HG03342 (cell line): Measurements from ENCODE around the gene CABLES2.

ENCODE experiments used
- ATAC-seq: cut with Tn5 transposase; IDR thresholded peaks from one replicate; pipeline ENCODE4 v1.9.1; 2021; ENCODE audit warnings: mild to moderate bottlenecking, moderate library complexity; ENCODE audit not compliant: unreplicated experiment

Gene CABLES2

GRCh38 chr20:62420846-62421715, 14.0 kb upstream of the CABLES2 start:
- ATAC-seq = no peak

- ATAC-seq = no peak
Observed at GRCh38 chr20:62419759-62420158, 12.7 kb upstream of the CABLES2 start.

- no peak for ATAC-seq
Observed at GRCh38 chr20:62418709-62419487, 11.8 kb upstream of the CABLES2 start.

- no peak for ATAC-seq
Observed at GRCh38 chr20:62417981-62418708, 11.1 kb upstream of the CABLES2 start.

- ATAC-seq = no peak
Observed at GRCh38 chr20:62416651-62417637, 9.9 kb upstream of the CABLES2 start.

GRCh38 chr20:62415354-62416111, 8.4 kb upstream of the CABLES2 start:
- ATAC-seq = no peak

- no peak for ATAC-seq
Observed at GRCh38 chr20:62413896-62414481, 6.9 kb upstream of the CABLES2 start.

GRCh38 chr20:62413025-62413570, 6.0 kb upstream of the CABLES2 start:
- no peak for ATAC-seq

- ATAC-seq = no peak
Observed at GRCh38 chr20:62412194-62413024, 5.3 kb upstream of the CABLES2 start.

- no peak for ATAC-seq
Observed at GRCh38 chr20:62411479-62412193, 4.6 kb upstream of the CABLES2 start.

- ATAC-seq = no peak
Observed at GRCh38 chr20:62410746-62411478, 3.8 kb upstream of the CABLES2 start.

GRCh38 chr20:62409931-62410745, 3.1 kb upstream of the CABLES2 start:
- no peak for ATAC-seq

GRCh38 chr20:62409086-62409853, 2.2 kb upstream of the CABLES2 start:
- no peak for ATAC-seq

GRCh38 chr20:62408640-62409039, 1.6 kb upstream of the CABLES2 start:
- ATAC-seq = no peak

GRCh38 chr20:62408055-62408454, 970 bp upstream of the CABLES2 start:
- ATAC-seq = no peak
